Left lobe of liver (tissue), 2 donors: ENCODE results near the gene POU4F3. TPM values are rescaled to one million over a fixed set of nuclear protein-coding genes. Genes with fewer than 3 reads are reported as not detected.

Experiments
- ATAC-seq: fragments of 200-7000 bp; cut with Tn5 transposase; one replicate; pipeline ENCODE4 v1.9.1; 2020; ENCODE audit warnings: mild to moderate bottlenecking, moderate library complexity
- DNase-seq: peaks from one replicate; pipeline ENCODE4 v3.0.0-alpha.2; 2020; ENCODE audit warnings: low spot score
- total RNA-seq: library from RNA; stranded (reverse); gene quantifications from one replicate; pipeline ENCODE4 v1.2.1, GENCODE V29; 2021
- donor health status: DM: no; HTN: no; CAD: no; lungs with moderate emphysema.
- donor health status: DM: no; HTN: yes; CAD: no.

POU4F3 gene
- total RNA-seq, 1 donor from 2014 or later: not detected

- DNase-seq (no peak), ATAC-seq (no peak)
Observed at GRCh38 chr5:146337928-146338327, 711 bp upstream of the POU4F3 start.

DNA sequence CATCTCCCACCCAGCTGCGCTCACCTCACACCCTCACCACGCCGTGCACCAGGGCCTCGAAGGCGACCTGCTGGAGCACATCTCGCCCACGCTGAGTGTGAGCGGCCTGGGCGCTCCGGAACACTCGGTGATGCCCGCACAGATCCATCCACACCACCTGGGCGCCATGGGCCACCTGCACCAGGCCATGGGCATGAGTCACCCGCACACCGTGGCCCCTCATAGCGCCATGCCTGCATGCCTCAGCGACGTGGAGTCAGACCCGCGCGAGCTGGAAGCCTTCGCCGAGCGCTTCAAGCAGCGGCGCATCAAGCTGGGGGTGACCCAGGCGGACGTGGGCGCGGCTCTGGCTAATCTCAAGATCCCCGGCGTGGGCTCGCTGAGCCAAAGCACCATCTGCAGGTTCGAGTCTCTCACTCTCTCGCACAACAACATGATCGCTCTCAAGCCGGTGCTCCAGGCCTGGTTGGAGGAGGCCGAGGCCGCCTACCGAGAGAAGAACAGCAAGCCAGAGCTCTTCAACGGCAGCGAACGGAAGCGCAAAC, 1.1 kb downstream of the POU4F3 start:
- DNase-seq (no peak), ATAC-seq (no peak)

- ATAC-seq (peak; percentile 73), DNase-seq (no peak)
Observed at GRCh38 chr5:146340260-146341081, 1.8 kb downstream of the POU4F3 start.

DNA sequence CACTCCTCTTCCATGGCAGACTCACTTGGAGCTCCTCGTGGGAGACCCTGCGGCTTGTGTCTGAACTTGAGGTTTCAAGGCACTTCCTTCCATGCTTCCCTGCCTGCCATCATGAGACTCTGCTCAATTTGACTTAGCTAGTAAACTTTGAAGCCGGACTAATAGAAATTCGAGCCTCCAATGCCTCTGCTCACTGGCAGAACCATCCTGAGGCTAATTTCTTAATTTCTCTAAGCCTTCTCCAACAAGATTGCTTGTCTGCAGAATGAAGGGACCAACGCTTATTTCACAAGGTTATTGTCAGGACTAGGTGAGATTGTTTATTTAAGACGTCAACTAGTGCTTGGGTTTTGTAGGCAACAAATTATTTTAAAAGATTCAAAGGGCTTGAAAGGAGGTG, 3.2 kb downstream of the POU4F3 start:
- no peak for ATAC-seq

DNA sequence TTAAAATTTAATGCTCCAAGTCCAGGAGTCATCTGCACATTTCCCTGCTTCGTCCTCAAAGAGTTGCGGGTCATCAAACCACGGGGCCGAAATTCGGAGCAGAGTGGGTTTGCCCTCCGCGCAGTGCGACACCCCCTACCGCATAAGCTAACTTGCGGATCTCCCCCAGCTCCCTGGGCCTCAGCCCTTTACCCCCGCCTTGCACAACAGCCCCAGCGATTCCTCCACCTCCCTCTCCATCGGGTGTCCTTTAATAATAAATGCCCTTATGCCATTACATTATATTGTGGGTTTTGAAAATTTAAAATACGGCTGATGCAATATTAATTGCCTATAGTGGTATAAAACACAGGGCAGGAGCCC, 3.9 kb downstream of the POU4F3 start:
- ATAC-seq: no peak
- DNase-seq: no peak

More for the DNA sequence above, 3.2 kb downstream of the POU4F3 start:
- no peak for DNase-seq

DNA sequence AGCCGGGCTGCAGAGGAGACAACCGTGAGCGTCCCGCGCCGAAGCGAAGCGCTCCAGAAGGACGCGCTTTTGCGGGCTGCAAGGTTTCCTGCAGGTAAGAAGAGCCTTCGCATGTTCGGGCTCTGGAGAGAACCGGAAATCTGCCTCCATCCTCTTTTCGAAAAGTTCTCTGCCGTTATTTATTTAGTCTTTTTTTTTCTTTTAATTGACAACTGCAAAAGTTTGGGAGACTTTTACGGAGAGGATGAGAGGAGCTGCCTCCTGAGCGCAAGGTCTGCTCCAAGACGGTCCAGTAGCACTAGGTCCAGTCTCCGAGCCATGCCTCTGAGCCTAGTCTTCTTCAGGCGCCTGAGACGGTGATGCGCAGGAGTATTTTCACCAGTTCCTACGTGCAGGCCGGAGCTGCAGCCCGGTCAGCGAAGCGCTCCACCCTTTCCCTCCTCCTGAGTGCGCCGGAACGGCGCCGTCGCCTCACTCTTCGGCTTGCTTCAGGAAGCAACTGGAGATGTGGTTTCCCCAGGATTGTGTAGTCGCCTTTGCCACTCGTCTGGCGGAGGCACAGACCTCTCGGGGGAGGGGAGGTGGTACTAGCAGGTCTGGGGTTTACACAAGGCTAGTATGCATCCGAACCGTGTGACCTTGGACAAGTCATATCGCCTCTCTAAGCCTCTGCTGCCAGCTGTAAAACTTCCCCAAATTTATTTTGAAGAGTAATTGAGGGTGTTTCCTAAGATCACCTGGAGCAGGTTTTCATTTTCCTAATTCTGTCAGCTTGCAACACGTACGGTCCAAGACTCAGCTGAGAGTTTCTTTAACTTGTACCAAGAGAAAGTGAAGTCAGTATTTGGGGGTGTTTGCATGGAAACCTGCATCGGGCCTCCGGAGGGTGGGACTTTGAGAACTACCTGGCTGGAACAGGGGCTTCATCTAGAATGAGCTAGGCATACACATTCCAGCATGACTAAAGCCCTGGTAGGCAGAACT, 4.5 kb downstream of the POU4F3 start:
- DNase-seq (no peak), ATAC-seq (no peak)

DNA sequence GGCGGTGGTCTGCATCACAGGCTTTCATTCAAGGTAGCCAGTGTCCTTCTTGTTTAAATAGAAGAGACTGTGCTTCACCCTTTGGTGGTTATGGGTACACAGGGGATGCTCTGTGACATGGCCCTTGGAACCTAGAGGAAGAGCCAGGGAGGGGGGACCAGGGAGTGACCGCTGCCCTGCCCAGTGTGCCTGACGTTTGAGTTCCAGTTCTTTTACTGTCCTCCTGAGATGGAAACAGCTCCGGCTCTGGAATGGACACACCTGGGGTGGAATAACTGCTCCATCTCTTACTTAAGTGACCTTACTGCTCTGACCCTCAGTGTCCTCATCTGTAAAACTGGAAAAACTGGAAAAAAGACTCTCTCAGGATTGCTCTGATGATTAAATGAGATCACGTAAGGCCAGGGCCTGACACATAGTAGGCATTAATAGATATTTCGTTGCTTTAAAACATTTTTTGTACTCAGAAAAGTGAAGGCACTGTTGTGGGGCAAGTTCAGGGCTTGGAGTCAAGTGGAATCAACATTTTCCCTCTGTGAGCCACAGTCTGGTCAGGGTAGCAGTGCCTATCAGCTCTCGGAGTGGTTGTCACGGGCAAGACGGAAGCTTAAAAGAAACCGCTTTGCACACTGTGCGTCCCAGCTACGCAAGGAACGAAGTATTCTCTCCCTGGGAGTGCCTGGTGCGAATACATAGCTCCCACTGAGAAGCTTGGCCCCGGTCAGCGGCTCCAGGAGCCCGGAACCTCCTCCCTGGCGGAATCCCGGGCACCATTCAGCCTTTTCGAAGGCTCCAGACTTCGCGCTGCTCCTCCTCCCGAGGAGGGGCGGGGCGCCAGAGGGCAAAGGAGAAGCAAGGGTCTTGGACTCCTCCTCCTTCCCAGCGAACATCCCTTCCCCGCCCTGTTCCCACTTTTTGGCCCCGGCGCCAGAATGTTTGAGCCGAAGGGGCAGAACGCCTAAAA, 5.8 kb downstream of the POU4F3 start:
- DNase-seq: no peak
- ATAC-seq: no peak

DNA sequence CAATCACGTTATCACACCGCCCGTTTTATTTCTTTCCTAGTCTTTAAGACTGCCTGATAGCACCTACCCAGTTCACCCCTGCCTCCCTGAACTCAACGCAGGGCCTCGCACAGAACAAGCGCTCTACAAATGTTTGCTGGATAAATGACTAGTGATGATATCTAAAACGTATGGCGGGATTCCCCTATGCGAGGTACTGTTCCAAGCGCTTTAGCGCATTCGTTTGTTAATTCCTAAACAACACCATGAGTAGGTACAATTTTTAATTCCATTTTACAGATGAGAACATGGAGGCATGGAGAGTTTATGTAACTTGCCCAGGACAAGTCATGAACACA, 6.6 kb downstream of the POU4F3 start:
- no peak for ATAC-seq
- no peak for DNase-seq

DNA sequence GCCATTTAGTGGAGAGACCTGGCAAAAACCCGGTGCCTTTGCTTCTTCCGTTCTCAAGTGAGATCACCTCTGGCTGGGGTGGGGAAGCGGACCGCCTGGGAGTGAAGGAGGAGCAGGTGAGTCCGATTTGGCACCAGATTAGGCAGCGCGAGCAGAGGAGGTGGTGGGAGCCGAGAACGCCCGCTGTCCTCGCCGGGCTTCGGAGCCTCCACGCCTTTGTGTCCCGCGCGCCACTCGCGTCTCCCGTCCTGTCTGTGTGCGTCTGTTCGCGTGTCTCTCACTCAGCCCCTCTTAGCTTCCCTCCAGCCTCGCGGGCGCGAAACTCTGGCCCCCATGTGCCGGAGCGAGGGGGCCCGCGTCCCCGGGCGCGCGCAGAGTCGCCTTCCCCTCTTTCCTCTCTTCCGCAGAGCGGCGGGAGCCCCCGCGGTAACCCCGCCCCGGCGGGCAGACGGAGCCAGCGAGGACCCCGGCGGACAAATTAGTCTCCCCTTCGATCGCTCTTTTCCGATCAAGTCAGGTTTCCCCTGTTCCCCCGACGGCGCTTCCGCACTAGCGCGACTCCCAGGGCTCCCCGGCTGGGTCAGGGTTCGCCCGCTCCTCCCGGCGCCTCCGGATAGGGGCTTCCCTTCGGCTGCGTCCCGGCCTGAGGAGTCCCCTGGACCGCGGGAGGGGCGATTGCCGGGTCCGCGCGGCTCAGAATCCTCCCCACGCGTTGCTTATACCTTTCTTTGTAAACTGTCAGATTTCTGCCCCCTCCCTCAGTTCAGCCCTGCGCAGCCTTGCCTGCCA, 7.1 kb downstream of the POU4F3 start:
- ATAC-seq (no peak), DNase-seq (no peak)

DNA sequence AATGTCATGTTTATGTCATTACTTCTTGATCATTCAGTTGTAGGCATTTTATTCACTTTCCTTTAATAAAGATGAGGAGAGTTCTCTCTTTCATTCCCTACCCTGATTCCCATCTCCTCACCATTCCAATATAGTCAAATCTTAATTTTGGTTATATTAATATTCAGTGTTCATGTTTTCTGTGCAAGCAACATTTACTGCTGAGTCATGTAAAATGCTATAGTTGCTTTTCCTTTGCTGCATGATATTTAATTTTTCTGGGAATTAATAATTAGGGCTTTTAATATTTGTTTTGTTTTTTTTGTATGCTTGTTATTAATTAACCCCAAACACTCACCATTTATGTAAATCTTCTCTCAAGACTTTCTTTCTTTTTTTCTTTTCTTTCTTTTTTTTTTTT, 18.5 kb downstream of the POU4F3 start:
- ATAC-seq (no peak), DNase-seq (no peak)

GRCh38 chr5:146359836-146360235, 21.2 kb downstream of the POU4F3 start:
- DNase-seq: no peak
- no peak for ATAC-seq

- ATAC-seq (no peak), DNase-seq (no peak)
Observed at GRCh38 chr5:146363161-146363874, 24.7 kb downstream of the POU4F3 start.

- ATAC-seq (no peak), DNase-seq (no peak)
Observed at GRCh38 chr5:146365618-146366017, 27.0 kb downstream of the POU4F3 start.

DNA sequence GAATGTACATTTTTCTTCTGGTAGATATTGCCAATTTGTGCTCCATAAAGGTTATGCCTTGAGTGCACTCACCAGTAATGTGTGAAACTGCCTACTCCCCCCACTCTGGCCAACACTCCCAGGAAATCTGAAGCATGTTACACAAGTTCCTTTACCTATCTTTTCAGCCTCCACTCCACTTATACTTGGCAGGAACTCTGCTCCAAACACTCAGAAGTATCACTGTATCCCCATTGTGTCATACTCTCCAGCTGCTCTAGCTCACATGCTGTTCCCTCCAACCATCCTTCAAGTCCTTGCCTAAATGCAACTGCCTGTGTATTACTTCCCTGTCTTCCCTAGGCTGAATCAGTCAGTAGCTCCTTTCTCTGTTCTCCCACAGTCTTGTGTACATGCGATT, 28.3 kb downstream of the POU4F3 start:
- ATAC-seq (no peak), DNase-seq (no peak)

DNA sequence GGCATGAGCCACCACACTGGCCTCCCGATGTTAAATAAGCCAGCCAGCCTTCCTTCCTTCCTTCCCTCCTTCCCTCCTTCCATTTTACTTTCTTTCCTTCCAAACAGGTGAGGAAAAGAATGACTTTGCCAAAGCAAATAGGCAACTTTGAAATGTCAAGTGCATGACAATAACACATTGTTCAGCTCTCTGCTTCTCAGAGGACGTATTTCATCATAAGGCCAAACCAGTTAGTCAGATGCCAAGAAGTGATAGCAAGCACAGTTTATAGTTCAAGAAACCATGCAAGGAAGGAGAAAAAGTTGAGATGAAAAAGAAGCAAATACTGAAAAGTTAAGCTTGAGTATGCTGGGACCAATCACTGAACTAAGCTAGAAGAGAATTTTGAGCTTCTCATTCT, 29.5 kb downstream of the POU4F3 start:
- no peak for ATAC-seq

GRCh38 chr5:146369691-146370090, 31.1 kb downstream of the POU4F3 start:
- ATAC-seq (no peak), DNase-seq (no peak)

More for the DNA sequence above, 29.5 kb downstream of the POU4F3 start:
- DNase-seq: no peak

- DNase-seq (no peak), ATAC-seq (no peak)
Observed at GRCh38 chr5:146376821-146377220, 38.2 kb downstream of the POU4F3 start.

DNA sequence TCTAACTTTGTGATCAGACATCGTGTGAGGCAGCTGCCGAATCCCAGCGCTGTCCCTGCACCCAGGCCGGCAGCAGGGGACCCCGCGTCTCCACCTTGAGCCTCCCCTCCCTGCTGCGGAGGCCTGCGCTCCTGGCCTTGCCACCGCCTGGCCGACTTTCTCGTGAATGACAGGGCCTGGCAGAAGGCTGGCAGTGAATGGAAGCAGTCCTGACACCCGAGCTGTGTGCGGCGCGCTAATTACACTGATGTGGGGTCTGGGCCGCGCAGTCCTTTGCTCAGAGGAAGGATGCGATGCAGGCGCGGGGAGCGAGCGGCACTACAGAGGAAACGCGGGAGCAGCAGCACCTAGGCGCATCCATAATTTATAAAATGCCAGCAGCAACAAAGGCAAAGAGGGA, 40.3 kb downstream of the POU4F3 start:
- ATAC-seq: no peak

DNA sequence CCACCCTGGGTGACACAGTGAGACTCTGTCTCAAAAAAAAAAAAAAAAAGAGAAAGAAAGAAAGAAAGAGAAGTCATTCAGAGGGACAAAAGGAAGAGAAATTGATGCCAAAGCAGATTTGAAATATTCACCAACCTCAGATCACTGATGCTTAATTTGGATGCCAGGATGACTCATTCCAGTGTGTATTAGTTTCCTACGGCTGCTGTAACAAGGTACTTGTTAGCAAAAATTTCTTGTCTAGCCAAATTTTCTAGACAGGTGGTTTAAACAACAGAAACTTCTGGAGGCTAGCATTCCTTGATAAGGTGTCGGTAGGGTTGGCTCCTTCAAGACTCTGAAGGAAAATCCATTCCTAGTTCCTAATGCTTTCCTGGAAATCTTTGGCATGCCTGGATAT, 42.1 kb downstream of the POU4F3 start:
- DNase-seq (no peak), ATAC-seq (no peak)

More for the DNA sequence above, 40.3 kb downstream of the POU4F3 start:
- DNase-seq: no peak
